IMR-90 (cell line): Measurements from ENCODE around the gene OTP. TPM values are rescaled to one million over a fixed set of nuclear protein-coding genes. Genes with fewer than 3 reads are reported as not detected.

ENCODE experiments used
- ATAC-seq: fragments of 200-7000 bp; cut with Tn5 transposase; 2 replicates; pipeline ENCODE4 v1.9.1; 2020; ENCODE audit warnings: low read depth, mild to moderate bottlenecking, moderate library complexity
- BruUV-seq: library from RNA; stranded (reverse); fragments of 400-500 nt; replicated peaks from 2 replicates; lab custom pipeline; 2021; lab: Mats Ljungman, UMichigan
- CTCF ChIA-PET: fragments of 300-600 bp; formaldehyde crosslinking; extraction: SDS; loops from one replicate; lab custom pipeline; 2021; ENCODE audit warnings: antibody characterized with exemption; lab: Yijun Ruan, JAX
- POLR2A ChIA-PET: fragments of 300-600 bp; sonication (Branson Sonifier 250); formaldehyde crosslinking; loops from one replicate; lab custom pipeline; 2022; ENCODE audit warnings: antibody characterized with exemption; ENCODE audit not compliant: unreplicated experiment; lab: Charles Lee
- DNase-seq: peaks from one replicate; pipeline ENCODE4 v3.0.0; 2013
- H2AFZ ChIP-seq: replicated peaks from 2 replicates; pipeline ENCODE3; 2013; ENCODE audit warnings: low read length, mild to moderate bottlenecking; ENCODE audit not compliant: poor library complexity
- H2AK5ac ChIP-seq: 2 replicates; pipeline ENCODE4 v1.6.1; 2013; ENCODE audit warnings: low read depth, low read length, inconsistent platforms
- H2AK9ac ChIP-seq: replicated peaks from 2 replicates; pipeline ENCODE3; 2013; ENCODE audit warnings: mild to moderate bottlenecking, low read depth, low read length, moderate library complexity; ENCODE audit not compliant: poor library complexity
- H2BK120ac ChIP-seq: 2 replicates; pipeline ENCODE4 v1.6.1; 2013; ENCODE audit warnings: low read depth, low read length, inconsistent platforms
- H2BK15ac ChIP-seq: 3 replicates; pipeline ENCODE4 v1.6.1; 2013; ENCODE audit warnings: low read depth, low read length, inconsistent platforms
- H2BK20ac ChIP-seq: 2 replicates; pipeline ENCODE4 v1.6.1; 2013; ENCODE audit warnings: low read depth, mild to moderate bottlenecking, inconsistent platforms, low read length, moderate library complexity
- H2BK5ac ChIP-seq: 2 replicates; pipeline ENCODE4 v1.6.1; 2013; ENCODE audit warnings: mild to moderate bottlenecking, low read depth, low read length, inconsistent platforms; ENCODE audit not compliant: poor library complexity, severe bottlenecking
- H3K14ac ChIP-seq: replicated peaks from 2 replicates; pipeline ENCODE4 v1.6.1; 2013; ENCODE audit warnings: low read depth, low read length, inconsistent platforms
- H3K18ac ChIP-seq: 2 replicates; pipeline ENCODE4 v1.6.1; 2013; ENCODE audit warnings: low read depth, low read length, control low read depth
- H3K23ac ChIP-seq: 2 replicates; pipeline ENCODE4 v1.6.1; 2013; ENCODE audit warnings: low read depth, low read length, inconsistent platforms
- H3K27ac ChIP-seq: 2 replicates; pipeline ENCODE4 v1.5.1; 2013; ENCODE audit warnings: mild to moderate bottlenecking, control low read depth, low read length; ENCODE audit not compliant: insufficient read depth
- H3K27me3 ChIP-seq: 2 replicates; pipeline ENCODE4 v1.6.1; 2013; ENCODE audit warnings: low read length; ENCODE audit not compliant: control insufficient read depth, insufficient read depth
- H3K36me3 ChIP-seq: 2 replicates; pipeline ENCODE4 v1.6.1; 2013; ENCODE audit warnings: low read length, mixed read lengths; ENCODE audit not compliant: control insufficient read depth, insufficient read depth
- H3K4ac ChIP-seq: 2 replicates; pipeline ENCODE4 v1.6.1; 2013; ENCODE audit warnings: low read depth, low read length, inconsistent platforms
- H3K4me1 ChIP-seq: 2 replicates; pipeline ENCODE4 v1.6.1; 2013; ENCODE audit warnings: low read length, mixed read lengths; ENCODE audit not compliant: control insufficient read depth, insufficient read depth
- H3K4me2 ChIP-seq: 2 replicates; pipeline ENCODE4 v1.6.1; 2013; ENCODE audit warnings: low read depth, mild to moderate bottlenecking, control low read depth, low read length, moderate library complexity
- H3K4me3 ChIP-seq: 2 replicates; pipeline ENCODE4 v1.5.1; 2013; ENCODE audit warnings: low read depth, mild to moderate bottlenecking, control low read depth, low read length, moderate library complexity; ENCODE audit not compliant: insufficient read depth
- H3K56ac ChIP-seq: 2 replicates; pipeline ENCODE4 v1.6.1; 2013; ENCODE audit warnings: low read length, inconsistent platforms; ENCODE audit not compliant: insufficient read depth; ENCODE audit errors: extremely low read depth
- H3K79me1 ChIP-seq, 2 experiments: 2 replicates each; pipeline ENCODE4 v1.6.1; 2013; ENCODE audit warnings: low read length in 2 of 2, inconsistent platforms in 1 of 2, low read depth in 1 of 2
- H3K9ac ChIP-seq: 2 replicates; pipeline ENCODE4 v1.6.1; 2013; ENCODE audit warnings: low read depth, low read length, control low read depth
- H3K9me1 ChIP-seq: 2 replicates; pipeline ENCODE4 v1.6.1; 2013; ENCODE audit warnings: low read length, inconsistent platforms; ENCODE audit not compliant: insufficient read depth
- H3K9me3 ChIP-seq: 2 replicates; pipeline ENCODE4 v1.6.1; 2013; ENCODE audit warnings: low read length; ENCODE audit not compliant: control insufficient read depth, insufficient read depth
- H4K20me1 ChIP-seq: 2 replicates; pipeline ENCODE4 v1.6.1; 2013; ENCODE audit warnings: low read length, inconsistent platforms; ENCODE audit not compliant: insufficient read depth
- H4K5ac ChIP-seq: 2 replicates; pipeline ENCODE4 v1.6.1; 2013; ENCODE audit warnings: mild to moderate bottlenecking, low read depth, low read length, control low read depth
- H4K8ac ChIP-seq, 2 experiments: 2 replicates each; pipeline ENCODE4 v1.6.1; 2013; ENCODE audit warnings: low read depth in 2 of 2, low read length in 2 of 2, control low read depth in 1 of 2, inconsistent platforms in 1 of 2
- H4K91ac ChIP-seq: 2 replicates; pipeline ENCODE4 v1.6.1; 2013; ENCODE audit warnings: low read depth, low read length, inconsistent platforms; ENCODE audit not compliant: insufficient read depth
- FOS ChIP-seq: fragments of 150-350 bp; IDR thresholded peaks from 2 replicates; pipeline ENCODE4 v1.6.1; 2016; ENCODE audit warnings: low read depth, low read length
- SMC3 ChIP-seq: fragments of 150-350 bp; IDR thresholded peaks from 2 replicates; pipeline ENCODE4 v1.6.1; 2016; ENCODE audit warnings: low read depth, mild to moderate bottlenecking, antibody characterized with exemption, low read length, moderate library complexity
- WGBS, 2 experiments: methylation state at CpG; one replicate each; pipeline versions ENCODE4 v1.1.5 to v1.1.7; 2013; ENCODE audit warnings: missing lambda C conversion rate in 2 of 2; ENCODE audit not compliant: insufficient read length in 1 of 2; ENCODE audit errors: extremely low coverage in 2 of 2; 5-methylcytosine and 5-hydroxymethylcytosine counted together
- dilution Hi-C: fragments of 300-500 bp; cut with HindIII; formaldehyde crosslinking; loops from one replicate; pipeline ENCODE4 v1.14.3; 2018; ENCODE audit warnings: low sequenced_read_pairs; ENCODE audit not compliant: unreplicated experiment
- in situ Hi-C: fragments of 300-500 bp; cut with MboI; formaldehyde crosslinking; loops from 3 replicates; pipeline ENCODE4 v1.14.3; 2019; ENCODE audit warnings: low sequenced_read_pairs, inconsistent platforms, mixed read lengths
- intact Hi-C: fragments of 100-400 bp; cut with micrococcal nuclease; formaldehyde crosslinking; loops from 2 replicates; pipeline ENCODE4 v1.10.0; 2022
- polyA plus RNA-seq, 3 experiments: library from polyadenylated mRNA; depleted of rRNA; stranded (reverse); fragments of >200 nt; gene quantifications; 2 replicates each; pipeline ENCODE4 v1.2.3, GENCODE V29; 2012; ENCODE audit warnings: low replicate concordance in 1 of 3
- total RNA-seq: library from RNA; depleted of rRNA; stranded (reverse); fragments of >200 nt; gene quantifications from 2 replicates; pipeline ENCODE4 v1.2.3, GENCODE V29; 2012

OTP gene
- total and polyA plus RNA-seq, 2 of the 4 experiments (the other 2 are of a cell fraction), result not detected

- TF ChIP-seq FOS, result no peak
- TF ChIP-seq SMC3, result no peak
- no peak overlapping the region for H2BK20ac ChIP-seq
- no peak overlapping the region for H3K9ac ChIP-seq
- peak overlapping the region; percentile 82 for H3K4me2 ChIP-seq
- H3K27me3 ChIP-seq, result peaks cover 78% of the 10 kb centered on the region
- in situ Hi-C loops (no loop called here), intact Hi-C loops (loop anchor here (10.0 kb wide), 1 partner anchor 485 kb away; no protein-coding TSS in a partner anchor), dilution Hi-C loops (no loop called here)
- DNase-seq (no peak), ATAC-seq (peak; percentile 82)
- WGBS, 2 experiments, result 1% methylated on average over 36 of the region's 65 CpGs; no CpG with 5 or more reads in 1 of the 2 experiments
- H4K91ac ChIP-seq, result no peak overlapping the region
- H3K9me1 ChIP-seq, result peaks cover 3% of the 10 kb centered on the region; the same call in 1 of the 2 replicates
- peak overlapping the region; percentile 38 for H3K4me3 ChIP-seq
- no peak overlapping the region for H3K4ac ChIP-seq
- peaks cover 6% of the 10 kb centered on the region; the same call in 1 of the 2 replicates for H3K4me1 ChIP-seq
- H2BK5ac ChIP-seq, result no peak overlapping the region
- no peaks in the 10 kb centered on the region for H3K79me1 ChIP-seq
- no peak overlapping the region for H3K14ac ChIP-seq
- CTCF ChIA-PET, result no interaction called here
- no TSS peak for BruUV-seq
- no peak overlapping the region for H3K18ac ChIP-seq
- peak overlapping the region; percentile 81 for H2AFZ ChIP-seq
- no peak overlapping the region for H3K23ac ChIP-seq
- H4K8ac ChIP-seq, result no peak overlapping the region
- no peak overlapping the region for H3K27ac ChIP-seq
- H4K5ac ChIP-seq, result no peak overlapping the region
- H2BK120ac ChIP-seq, result no peak overlapping the region
- POLR2A ChIA-PET, result no interaction called here
- no peak overlapping the region for H2AK9ac ChIP-seq
- peaks cover 14% of the 10 kb centered on the region; the same call in 1 of the 2 replicates for H3K9me3 ChIP-seq
- H4K20me1 ChIP-seq, result 0 out of 2 replicates have a peak, but pooled peaks cover 5% of the 10 kb centered on the region
- no peak overlapping the region for H3K56ac ChIP-seq
- H2AK5ac ChIP-seq, result no peak overlapping the region
- no peak overlapping the region for H2BK15ac ChIP-seq
- H3K36me3 ChIP-seq, result no peaks in the 10 kb centered on the region
Observed at GRCh38 chr5:77630114-77630680, 8.3 kb downstream of the OTP start.
